Activated CD8-positive, alpha-beta T cell treated with anti-CD3 and anti-CD28 coated beads for 36 hours (primary cell): ENCODE data around the gene KRT28. TPM values are rescaled to one million over a fixed set of nuclear protein-coding genes. Genes with fewer than 3 reads are reported as not detected.

Experiments
- ATAC-seq: fragments of 200-7000 bp; cut with Tn5 transposase; one replicate; pipeline ENCODE4 v1.10.0; 2021; ENCODE audit warnings: mild to moderate bottlenecking, moderate library complexity
- CTCF ChIA-PET: fragments of 350-600 bp; sonication (Branson Sonifier 250); formaldehyde crosslinking; loops from one replicate; lab custom pipeline; 2021; ENCODE audit warnings: antibody characterized with exemption; lab: Charles Lee
- POLR2A ChIA-PET: fragments of 350-600 bp; sonication (Branson Sonifier 250); formaldehyde crosslinking; loops from one replicate; lab custom pipeline; 2021; ENCODE audit warnings: antibody characterized with exemption; lab: Charles Lee
- DNase-seq: peaks from one replicate; pipeline ENCODE4 v3.0.0-alpha.2; 2020
- H3K27ac Mint-ChIP-seq: one replicate; pipeline ENCODE4 v1.8.0; 2021; ENCODE audit warnings: mild to moderate bottlenecking, mixed read lengths
- H3K27me3 Mint-ChIP-seq: one replicate; pipeline ENCODE4 v1.8.0; 2021; ENCODE audit warnings: mixed read lengths
- H3K36me3 Mint-ChIP-seq: one replicate; pipeline ENCODE4 v1.8.0; 2021; ENCODE audit warnings: low read depth, mixed read lengths
- H3K4me1 Mint-ChIP-seq: one replicate; pipeline ENCODE4 v1.8.0; 2021; ENCODE audit warnings: low read depth, mixed read lengths
- H3K4me3 Mint-ChIP-seq: one replicate; pipeline ENCODE4 v1.8.0; 2021; ENCODE audit warnings: mild to moderate bottlenecking, moderate library complexity, mixed read lengths
- H3K9me3 Mint-ChIP-seq: one replicate; pipeline ENCODE4 v1.8.0; 2021; ENCODE audit warnings: mixed read lengths
- CTCF ChIP-seq: fragments of 200-600 bp; IDR thresholded peaks from one replicate; pipeline ENCODE4 v1.8.0; 2022; ENCODE audit warnings: antibody characterized with exemption, mild to moderate bottlenecking
- intact Hi-C: fragments of 100-400 bp; cut with micrococcal nuclease; formaldehyde crosslinking; loops from one replicate; pipeline ENCODE4 v1.10.0; 2022
- total RNA-seq, 2 experiments: library from RNA; stranded (reverse); gene quantifications; one replicate each; pipeline ENCODE4 v1.2.3, GENCODE V29; 2021

KRT28 gene
- total RNA-seq, 2 experiments from 2014 or later: not detected

GRCh38 chr17:40820228-40820838, 20.6 kb upstream of the KRT28 start:
- peak overlapping the region; percentile 85 for H3K27ac Mint-ChIP-seq
- POLR2A ChIA-PET: interaction anchor here (0.7 to 1.1 kb wide), 3 partner anchors 11 to 217 kb away, joined by 3 read pairs; partner anchors contain the start of gene KRT12

GRCh38 chr17:40819528-40820125, 19.9 kb upstream of the KRT28 start:
- TF ChIP-seq CTCF: no peak
- Mint-ChIP-seq H3K4me3 (peak overlapping the region; percentile 95), H3K27ac (peak overlapping the region; percentile 85), H3K27me3 (peaks cover 1% of the 10 kb centered on the region), H3K4me1 (peaks cover 26% of the 10 kb centered on the region), H3K9me3 (no peaks in the 10 kb centered on the region), H3K36me3 (peaks cover 24% of the 10 kb centered on the region)
- ChIA-PET CTCF (interaction anchor here (1.1 to 1.9 kb wide), 5 partner anchors 8 to 828 kb away, joined by 3 to 8 read pairs (median 5); no protein-coding TSS in a partner anchor), POLR2A (interaction anchor here (0.7 to 1.5 kb wide), 7 partner anchors 12 to 869 kb away, joined by 3 to 4 read pairs (median 3); partner anchors contain the start of genes EIF1, KRT12 and TOP2A)
- intact Hi-C loops: no loop called here
- no peak for DNase-seq
- ATAC-seq: no peak

More at GRCh38 chr17:40820228-40820838, 20.6 kb upstream of the KRT28 start:
- Mint-ChIP-seq H3K4me3 (peak overlapping the region; percentile 95), H3K27me3 (no peaks in the 10 kb centered on the region), H3K4me1 (peaks cover 26% of the 10 kb centered on the region), H3K36me3 (peaks cover 22% of the 10 kb centered on the region), H3K9me3 (no peaks in the 10 kb centered on the region)
- CTCF ChIA-PET: interaction anchor here (1.9 kb wide), 1 partner anchor 828 kb away, joined by 8 read pairs; no protein-coding TSS in a partner anchor
- no peak for TF ChIP-seq CTCF
- ATAC-seq: no peak
- intact Hi-C loops: no loop called here
- DNase-seq: peak; percentile 15

GRCh38 chr17:40818733-40819527, 19.2 kb upstream of the KRT28 start:
- intact Hi-C loops: no loop called here

GRCh38 chr17:40818343-40818732, 18.6 kb upstream of the KRT28 start:
- ChIA-PET CTCF (interaction anchor here (0.7 to 1.9 kb wide), 13 partner anchors 9 to 845 kb away, joined by 3 to 8 read pairs (median 4); partner anchors contain the start of gene SMARCE1), POLR2A (interaction anchor here (0.9 to 1.5 kb wide), 5 partner anchors 192 to 870 kb away, joined by 3 to 4 read pairs (median 3); partner anchors contain the start of genes EIF1 and TOP2A)
- peaks cover 21% of the 10 kb centered on the region for H3K4me1 Mint-ChIP-seq
- H3K27me3 Mint-ChIP-seq: peaks cover 11% of the 10 kb centered on the region
- no peaks in the 10 kb centered on the region for H3K9me3 Mint-ChIP-seq
- peak overlapping the region; percentile 96 for H3K27ac Mint-ChIP-seq
- intact Hi-C loops: no loop called here
- DNase-seq (no peak), ATAC-seq (no peak)
- peak overlapping the region; percentile 95 for H3K4me3 Mint-ChIP-seq
- peaks cover 22% of the 10 kb centered on the region for H3K36me3 Mint-ChIP-seq
- no peak for TF ChIP-seq CTCF

More at GRCh38 chr17:40818733-40819527, 19.2 kb upstream of the KRT28 start:
- peak; percentile 87 for ATAC-seq
- ChIA-PET POLR2A (interaction anchor here (0.9 to 1.5 kb wide), 6 partner anchors 48 to 870 kb away, joined by 3 to 4 read pairs (median 3); partner anchors contain the start of genes EIF1, KRT12 and TOP2A), CTCF (interaction anchor here (0.7 to 1.9 kb wide), 13 partner anchors 9 to 845 kb away, joined by 3 to 8 read pairs (median 4); partner anchors contain the start of gene SMARCE1)
- Mint-ChIP-seq H3K9me3 (no peaks in the 10 kb centered on the region), H3K27ac (peak overlapping the region; percentile 96), H3K36me3 (peaks cover 22% of the 10 kb centered on the region), H3K4me3 (peak overlapping the region; percentile 95), H3K27me3 (peaks cover 8% of the 10 kb centered on the region), H3K4me1 (peaks cover 21% of the 10 kb centered on the region)
- DNase-seq: peak; percentile 90
- no peak for TF ChIP-seq CTCF
